Bronchial epithelial cell (primary cell): Measurements from ENCODE around the gene REEP1. TPM values are rescaled to one million over a fixed set of nuclear protein-coding genes. Genes with fewer than 3 reads are reported as not detected.

ENCODE experiments used
- DNase-seq: peaks from one replicate; pipeline ENCODE4 v3.0.0-alpha.2; 2010; ENCODE audit warnings: low read depth
- FAIRE-seq: peaks from 2 replicates; lab custom pipeline; 2011; peaks lifted over from hg19 to GRCh38; lab: Jason Lieb, UNC
- H3K27me3 ChIP-seq: 2 replicates; pipeline ENCODE4 v1.5.1; 2011; ENCODE audit warnings: low read length; ENCODE audit not compliant: control insufficient read depth, insufficient read depth
- H3K36me3 ChIP-seq: 2 replicates; pipeline ENCODE4 v1.5.1; 2011; ENCODE audit warnings: low read length; ENCODE audit not compliant: control insufficient read depth, insufficient read depth
- H3K4me3 ChIP-seq: 2 replicates; pipeline ENCODE4 v1.5.1; 2011; ENCODE audit warnings: mild to moderate bottlenecking, low read depth, low read length, control low read depth
- CTCF ChIP-seq: IDR thresholded peaks from 2 replicates; pipeline ENCODE4 v1.5.1; 2011; ENCODE audit warnings: mild to moderate bottlenecking, moderate library complexity, low read length, control low read depth, inconsistent platforms; ENCODE audit not compliant: insufficient read depth, severe bottlenecking
- total RNA-seq: library from RNA; depleted of rRNA; stranded (reverse); fragments of >200 nt; gene quantifications from 2 replicates; pipeline ENCODE4 v1.2.1, GENCODE V29; 2014

Gene REEP1
- total RNA-seq, 1 donor from 2014 or later = under 0.01 TPM

GRCh38 chr2:86372641-86373502, 35.4 kb upstream of the REEP1 start:
- DNase-seq = peak; percentile 60
- H3K36me3 ChIP-seq = no peaks in the 10 kb centered on the region
- TF ChIP-seq CTCF = peak; percentile 84
- no peak for FAIRE-seq
- H3K4me3 ChIP-seq = no peak overlapping the region
- no peaks in the 10 kb centered on the region for H3K27me3 ChIP-seq

DNA sequence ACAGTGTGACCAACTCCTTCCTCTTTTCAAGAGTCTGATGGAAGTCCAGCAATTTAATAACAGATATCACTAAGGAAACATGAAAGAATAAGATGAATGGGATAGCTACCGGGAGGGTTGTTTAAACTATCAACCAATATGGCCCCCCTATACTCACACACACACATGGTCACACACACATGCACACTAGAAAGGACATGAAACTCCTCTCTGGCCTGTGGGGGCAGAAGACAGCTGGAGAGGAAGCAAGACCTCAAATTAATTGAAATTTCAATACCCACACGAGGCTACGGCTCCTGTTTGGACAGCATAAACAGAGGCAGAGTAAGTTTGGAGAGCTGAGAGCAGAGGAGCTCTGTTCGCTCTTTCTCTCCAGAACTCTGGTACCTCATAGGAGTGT, 34.7 kb upstream of the REEP1 start:
- DNase-seq (no peak), FAIRE-seq (no peak)
- Histone ChIP-seq H3K4me3 (no peak overlapping the region), H3K36me3 (no peaks in the 10 kb centered on the region), H3K27me3 (no peaks in the 10 kb centered on the region)
- no peak for TF ChIP-seq CTCF

- TF ChIP-seq CTCF = no peak
These were observed 34.1 kb upstream of the REEP1 start for GRCh38 chr2:86371527-86371926.

GRCh38 chr2:86370579-86370978, 33.2 kb upstream of the REEP1 start:
- Histone ChIP-seq H3K36me3 (no peaks in the 10 kb centered on the region), H3K4me3 (no peak overlapping the region), H3K27me3 (no peaks in the 10 kb centered on the region)
- DNase-seq = no peak
- no peak for TF ChIP-seq CTCF
- FAIRE-seq = no peak

More at GRCh38 chr2:86371527-86371926, 34.1 kb upstream of the REEP1 start:
- Histone ChIP-seq H3K4me3 (no peak overlapping the region), H3K27me3 (no peaks in the 10 kb centered on the region), H3K36me3 (no peaks in the 10 kb centered on the region)
- no peak for FAIRE-seq
- no peak for DNase-seq

- DNase-seq = peak; percentile 42
- Histone ChIP-seq H3K27me3 (no peaks in the 10 kb centered on the region), H3K4me3 (no peak overlapping the region), H3K36me3 (no peaks in the 10 kb centered on the region)
- FAIRE-seq = no peak
- TF ChIP-seq CTCF = peak; percentile 56
These were observed 30.9 kb upstream of the REEP1 start for GRCh38 chr2:86368161-86368824.
